ENCODE measurements around the gene CRHR2.

CRHR2 gene

DNA sequence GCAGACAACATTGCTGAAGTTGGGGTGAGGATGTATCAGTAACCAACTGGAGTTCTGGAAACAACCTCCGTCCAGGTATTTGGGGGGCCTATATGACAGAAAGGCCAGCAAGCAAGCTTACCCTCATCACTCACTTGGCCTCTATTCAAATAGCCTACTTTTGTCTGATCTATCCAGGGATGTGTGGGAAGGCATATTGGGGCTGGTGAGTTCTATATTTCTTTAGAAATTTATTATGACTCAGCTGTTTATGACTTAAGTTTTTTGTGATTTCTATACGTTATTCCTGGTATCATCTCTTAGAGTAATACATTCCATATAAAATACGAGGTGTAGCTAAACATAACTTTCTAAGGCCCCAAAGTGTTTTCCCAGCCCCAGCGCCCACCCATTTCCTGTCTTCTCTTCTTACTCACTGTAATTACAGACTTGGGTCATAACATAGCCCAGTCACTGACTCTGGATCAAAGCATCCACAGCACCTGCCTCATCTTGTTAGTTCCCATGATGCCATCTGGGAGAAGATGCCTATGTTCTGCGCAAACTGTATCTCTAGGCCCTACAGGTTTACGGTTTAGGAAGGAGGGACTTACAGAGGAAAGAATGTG lies 69.5 kb downstream of the CRHR2 start:
- TF ChIP-seq, protein P1, sequence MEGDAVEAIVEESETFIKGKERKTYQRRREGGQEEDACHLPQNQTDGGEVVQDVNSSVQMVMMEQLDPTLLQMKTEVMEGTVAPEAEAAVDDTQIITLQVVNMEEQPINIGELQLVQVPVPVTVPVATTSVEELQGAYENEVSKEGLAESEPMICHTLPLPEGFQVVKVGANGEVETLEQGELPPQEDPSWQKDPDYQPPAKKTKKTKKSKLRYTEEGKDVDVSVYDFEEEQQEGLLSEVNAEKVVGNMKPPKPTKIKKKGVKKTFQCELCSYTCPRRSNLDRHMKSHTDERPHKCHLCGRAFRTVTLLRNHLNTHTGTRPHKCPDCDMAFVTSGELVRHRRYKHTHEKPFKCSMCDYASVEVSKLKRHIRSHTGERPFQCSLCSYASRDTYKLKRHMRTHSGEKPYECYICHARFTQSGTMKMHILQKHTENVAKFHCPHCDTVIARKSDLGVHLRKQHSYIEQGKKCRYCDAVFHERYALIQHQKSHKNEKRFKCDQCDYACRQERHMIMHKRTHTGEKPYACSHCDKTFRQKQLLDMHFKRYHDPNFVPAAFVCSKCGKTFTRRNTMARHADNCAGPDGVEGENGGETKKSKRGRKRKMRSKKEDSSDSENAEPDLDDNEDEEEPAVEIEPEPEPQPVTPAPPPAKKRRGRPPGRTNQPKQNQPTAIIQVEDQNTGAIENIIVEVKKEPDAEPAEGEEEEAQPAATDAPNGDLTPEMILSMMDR (IDR thresholded peaks at IDR 0.05; ENCODE audit: low read depth, low read length): no peak
- H3K4me3 ChIP-seq (ENCODE audit: low read depth, low read length): no peak overlapping the region

DNA sequence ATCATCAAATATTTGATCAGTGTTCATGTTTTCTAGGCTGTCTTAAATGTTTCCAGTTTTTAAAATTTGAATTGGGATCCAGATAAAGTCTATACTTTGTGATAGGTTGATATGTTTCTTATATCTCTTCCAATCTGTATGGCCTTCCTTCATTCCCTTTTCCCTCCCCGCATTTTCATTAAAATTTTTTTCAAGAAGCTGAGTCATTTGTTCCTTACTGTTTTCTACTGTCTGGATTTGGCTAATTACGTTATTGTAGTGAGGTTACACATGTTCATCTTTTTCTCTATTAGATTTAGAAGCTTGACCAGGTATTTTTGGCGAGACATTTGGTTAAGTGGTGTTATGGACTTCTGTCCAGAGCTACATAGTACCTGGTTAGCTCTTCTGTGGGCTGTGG lies 76.4 kb downstream of the CRHR2 start:
- TF ChIP-seq, protein P1 (IDR thresholded peaks at IDR 0.05; ENCODE audit: low read depth, low read length): no peak
- H3K4me3 ChIP-seq (ENCODE audit: low read depth, low read length): no peak overlapping the region

DNA sequence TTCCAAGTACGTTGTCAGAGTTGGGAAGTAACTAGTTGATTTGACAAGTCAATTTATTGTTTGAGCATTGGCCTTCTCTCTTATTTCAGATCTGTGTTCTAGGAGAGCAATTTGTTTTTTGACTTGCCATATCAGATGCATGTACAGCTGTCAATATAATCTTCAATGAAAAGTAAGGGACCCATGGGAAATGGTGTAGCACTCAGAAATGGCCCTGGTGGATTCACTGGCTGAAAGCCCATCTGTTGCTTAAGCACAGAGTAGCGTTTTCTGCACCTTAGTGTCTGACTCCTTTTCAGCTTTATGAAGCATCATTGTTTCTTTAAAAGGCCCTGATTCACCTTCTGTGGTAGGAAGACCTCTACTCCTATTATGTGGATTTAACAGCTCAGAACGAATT lies 77.4 kb downstream of the CRHR2 start:
- TF ChIP-seq, protein P1 (IDR thresholded peaks at IDR 0.05; ENCODE audit: low read depth, low read length): no peak

More for the DNA sequence above, 77.4 kb downstream of the CRHR2 start:
- H3K4me3 ChIP-seq (ENCODE audit: low read depth, low read length): no peak overlapping the region

All from WI38 (cell line).